Peyer's patch (tissue), 4 donors: ENCODE data around the gene SMAD4. TPM values are rescaled to one million over a fixed set of nuclear protein-coding genes. Genes with fewer than 3 reads are reported as not detected.

ENCODE experiments used
- DNase-seq, 3 donors: peaks; one replicate each; pipeline ENCODE4 v3.0.0-alpha.2; 2017 to 2019
- H3K27ac ChIP-seq, 4 donors: fragments of 200-600 bp; sonication (generic); one replicate each; pipeline ENCODE4 v1.5.1; 2016 to 2019
- H3K27me3 ChIP-seq, 2 donors: fragments of 200-600 bp; sonication (generic); one replicate each; pipeline ENCODE4 v1.5.1; 2019
- H3K36me3 ChIP-seq, 3 donors: fragments of 200-600 bp; sonication (generic); one replicate each; pipeline ENCODE4 v1.5.1; 2016 to 2019
- H3K4me1 ChIP-seq, 4 donors: fragments of 200-600 bp; sonication (generic); one replicate each; pipeline ENCODE4 v1.5.1; 2016 to 2019
- H3K4me3 ChIP-seq, 4 donors: fragments of 200-600 bp; sonication (generic); 1 replicate in 3 of 4; 2 replicates in 1 of 4; pipeline ENCODE4 v1.5.1; 2016 to 2019; ENCODE audit warnings: mild to moderate bottlenecking in 1 of 4
- H3K9me3 ChIP-seq, 4 donors: fragments of 200-600 bp; sonication (generic); one replicate each; pipeline ENCODE4 v1.5.1; 2016 to 2019; ENCODE audit warnings: mild to moderate bottlenecking in 1 of 4
- POLR2A ChIP-seq, 2 donors: fragments of 450-650 bp; IDR thresholded peaks; one replicate each; pipeline ENCODE4 v1.5.1; 2017; ENCODE audit warnings: antibody characterized with exemption in 2 of 2, mild to moderate bottlenecking in 2 of 2, moderate library complexity in 2 of 2
- total RNA-seq, 4 donors: library from RNA; depleted of rRNA; stranded (reverse); fragments of >200 nt; gene quantifications; one replicate each; pipeline ENCODE4 v1.1.0, GENCODE V29; 2016
- TF ChIP-seq, protein P1 (sequence below), 6 experiments: fragments of 450-650 bp in 4 of 6; fragments of 200-600 bp in 2 of 6; sonication (generic) in 1 of 6; IDR thresholded peaks; one replicate each; pipeline ENCODE4 v1.5.1; 2017 to 2019; ENCODE audit warnings: antibody characterized with exemption in 6 of 6, mild to moderate bottlenecking in 3 of 6, moderate library complexity in 1 of 6

Gene SMAD4
- total RNA-seq, 4 donors from 2014 or later, result 79.0 to 109 (median 94.0) TPM

DNA sequence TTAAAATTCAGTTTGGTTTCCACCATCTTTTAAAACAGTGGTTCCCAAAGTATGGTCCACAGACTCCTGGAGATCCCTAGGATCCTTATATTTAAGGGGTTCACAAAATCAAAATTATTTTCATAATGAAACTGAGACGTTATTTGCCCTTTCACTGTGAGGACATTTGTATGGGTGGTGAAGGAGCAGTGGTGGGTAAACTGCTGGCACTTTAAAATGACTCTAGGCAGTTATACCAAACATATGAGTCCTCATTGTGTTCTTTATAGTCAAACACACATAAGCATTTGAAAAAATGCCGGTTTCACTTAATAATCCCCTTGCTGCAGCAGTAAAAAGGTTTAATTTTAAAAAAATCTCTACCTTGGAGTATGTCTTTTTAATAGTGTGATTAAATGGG lies 7.2 kb downstream of the SMAD4 start:
- Histone ChIP-seq H3K4me1 (peaks cover 3 to 68% (median 10%) of the 10 kb centered on the region in 4 donors), H3K9me3 (no peaks in the 10 kb centered on the region), H3K4me3 (no peak overlapping the region), H3K27ac (no peak overlapping the region), H3K36me3 (peaks cover 0 to 3% (median 0%) of the 10 kb centered on the region in 3 donors), H3K27me3 (no peaks in the 10 kb centered on the region)
- no peak for DNase-seq
- no peak for TF ChIP-seq POLR2A (IDR thresholded peaks at IDR 0.05)
- TF ChIP-seq, protein P1, sequence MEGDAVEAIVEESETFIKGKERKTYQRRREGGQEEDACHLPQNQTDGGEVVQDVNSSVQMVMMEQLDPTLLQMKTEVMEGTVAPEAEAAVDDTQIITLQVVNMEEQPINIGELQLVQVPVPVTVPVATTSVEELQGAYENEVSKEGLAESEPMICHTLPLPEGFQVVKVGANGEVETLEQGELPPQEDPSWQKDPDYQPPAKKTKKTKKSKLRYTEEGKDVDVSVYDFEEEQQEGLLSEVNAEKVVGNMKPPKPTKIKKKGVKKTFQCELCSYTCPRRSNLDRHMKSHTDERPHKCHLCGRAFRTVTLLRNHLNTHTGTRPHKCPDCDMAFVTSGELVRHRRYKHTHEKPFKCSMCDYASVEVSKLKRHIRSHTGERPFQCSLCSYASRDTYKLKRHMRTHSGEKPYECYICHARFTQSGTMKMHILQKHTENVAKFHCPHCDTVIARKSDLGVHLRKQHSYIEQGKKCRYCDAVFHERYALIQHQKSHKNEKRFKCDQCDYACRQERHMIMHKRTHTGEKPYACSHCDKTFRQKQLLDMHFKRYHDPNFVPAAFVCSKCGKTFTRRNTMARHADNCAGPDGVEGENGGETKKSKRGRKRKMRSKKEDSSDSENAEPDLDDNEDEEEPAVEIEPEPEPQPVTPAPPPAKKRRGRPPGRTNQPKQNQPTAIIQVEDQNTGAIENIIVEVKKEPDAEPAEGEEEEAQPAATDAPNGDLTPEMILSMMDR (IDR thresholded peaks at IDR 0.05), result no peak

DNA sequence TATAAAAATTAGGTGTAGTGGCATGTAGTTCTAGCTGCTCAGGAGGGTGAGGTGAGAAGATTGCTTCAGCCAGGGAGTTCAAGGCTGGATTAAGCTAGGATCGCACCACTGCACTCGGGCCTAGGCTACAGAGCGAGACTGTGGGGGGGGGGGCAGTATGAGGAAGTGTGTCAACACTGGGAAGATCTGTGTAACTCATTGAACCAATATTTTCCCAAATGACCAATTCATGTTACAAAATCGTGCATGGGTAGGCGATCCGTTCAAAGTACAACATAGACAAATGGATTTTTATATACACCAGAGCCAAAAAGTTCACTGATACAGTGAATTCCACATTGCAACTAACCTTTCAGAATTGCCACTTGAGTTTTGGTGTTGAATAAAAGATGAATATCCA lies 8.1 kb downstream of the SMAD4 start:
- H3K4me1 ChIP-seq, result peaks cover 3 to 71% (median 9%) of the 10 kb centered on the region in 4 donors

DNA sequence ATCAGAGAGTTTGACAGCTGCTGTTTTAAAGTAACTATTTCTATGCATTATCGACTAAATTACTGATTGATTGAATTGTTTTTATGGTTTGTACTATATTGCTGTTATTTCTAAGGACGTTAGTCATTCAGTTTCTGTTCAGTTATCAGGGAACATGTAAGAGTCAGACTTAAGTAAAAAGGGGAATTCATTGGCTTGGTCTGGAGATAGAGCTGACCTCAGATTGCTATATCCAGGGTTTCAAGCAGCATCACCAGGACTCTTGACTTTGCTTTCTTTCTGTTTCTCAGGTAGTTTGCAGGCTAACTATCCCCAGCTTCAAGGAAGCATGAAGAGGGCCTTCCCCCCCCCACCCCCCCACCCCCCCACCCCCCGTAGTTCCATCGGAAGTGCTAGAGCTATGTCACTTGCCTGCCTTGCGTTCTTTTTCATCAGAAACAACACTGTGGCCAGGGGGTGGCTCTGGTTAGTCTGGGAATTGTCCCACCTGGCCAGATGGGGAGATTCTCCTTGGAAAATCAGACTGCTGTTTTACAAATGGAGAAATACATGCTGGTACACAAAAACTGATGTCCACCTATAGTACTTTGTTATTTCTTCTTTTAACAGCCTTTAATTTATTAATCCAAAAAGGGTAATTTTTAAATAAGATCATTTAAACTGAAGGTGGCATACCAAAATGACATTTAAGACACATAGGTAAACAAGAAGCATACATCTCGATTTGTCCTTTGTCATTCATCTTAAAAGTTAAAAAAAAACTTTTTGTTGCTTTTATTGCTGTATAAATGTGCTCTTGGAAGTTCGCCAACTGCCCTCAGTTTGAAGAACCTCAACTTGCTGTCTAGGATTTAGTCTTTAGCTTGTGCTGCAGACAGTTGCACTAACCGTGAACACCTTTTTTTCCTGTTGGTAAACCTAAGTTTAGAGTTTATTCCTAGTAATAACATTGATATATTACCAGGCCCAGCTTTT lies 9.4 kb downstream of the SMAD4 start:
- peaks cover 3 to 77% (median 9%) of the 10 kb centered on the region in 4 donors for H3K4me1 ChIP-seq

More for the DNA sequence above, 8.1 kb downstream of the SMAD4 start:
- peaks cover 0 to 3% (median 0%) of the 10 kb centered on the region in 3 donors for H3K36me3 ChIP-seq
- peak overlapping the region in 1 of 4 donors; percentile 14 for H3K4me3 ChIP-seq
- no peak for DNase-seq
- H3K9me3 ChIP-seq, result no peaks in the 10 kb centered on the region
- H3K27me3 ChIP-seq, result no peaks in the 10 kb centered on the region
- no peak overlapping the region for H3K27ac ChIP-seq
- TF ChIP-seq POLR2A (IDR thresholded peaks at IDR 0.05), result no peak
- TF ChIP-seq, protein P1 (IDR thresholded peaks at IDR 0.05), result no peak

DNA sequence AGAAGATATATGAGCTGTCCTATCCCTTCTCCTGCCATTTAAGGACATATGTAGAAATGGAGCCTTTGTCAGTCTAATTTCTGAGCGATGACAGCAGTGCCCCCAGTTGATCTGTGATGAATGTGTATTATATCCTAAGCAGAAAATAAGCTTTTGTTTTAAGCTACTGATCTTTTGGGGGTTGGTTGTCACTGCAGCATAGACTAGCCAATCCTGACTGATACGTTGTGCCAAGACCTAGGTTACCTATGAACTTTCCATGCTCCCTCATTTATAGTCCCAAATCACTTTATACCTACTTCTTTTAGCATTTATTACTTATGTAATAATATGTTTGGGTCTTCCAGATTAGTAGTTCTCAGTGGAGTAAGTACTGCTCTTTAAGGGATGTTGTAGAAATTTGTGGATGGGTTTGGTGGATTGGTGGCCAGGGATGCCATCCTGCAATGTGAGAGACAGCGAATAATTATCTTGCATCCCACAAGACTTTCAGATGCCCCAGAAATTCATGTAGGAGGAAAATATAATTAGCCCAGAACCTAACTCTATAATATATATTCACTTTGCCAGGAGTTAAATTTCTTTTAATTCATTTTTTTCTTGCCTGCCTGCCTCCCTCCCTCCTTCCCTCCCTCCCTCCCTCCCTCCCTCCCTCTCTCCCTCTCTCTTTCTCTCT lies 11.8 kb downstream of the SMAD4 start:
- Histone ChIP-seq H3K9me3 (no peaks in the 10 kb centered on the region), H3K36me3 (peaks cover 0 to 1% (median 0%) of the 10 kb centered on the region in 3 donors), H3K4me3 (no peak overlapping the region), H3K27me3 (no peaks in the 10 kb centered on the region), H3K4me1 (peaks cover 2 to 70% (median 7%) of the 10 kb centered on the region in 4 donors), H3K27ac (no peak overlapping the region)
- TF ChIP-seq, protein P1 (IDR thresholded peaks at IDR 0.05), result no peak
- TF ChIP-seq POLR2A (IDR thresholded peaks at IDR 0.05), result no peak
- DNase-seq, result no peak

More for the DNA sequence above, 9.4 kb downstream of the SMAD4 start:
- Histone ChIP-seq H3K9me3 (no peaks in the 10 kb centered on the region), H3K36me3 (peaks cover 0 to 2% (median 0%) of the 10 kb centered on the region in 3 donors), H3K27me3 (no peaks in the 10 kb centered on the region), H3K27ac (no peak overlapping the region), H3K4me3 (no peak overlapping the region)
- no peak for DNase-seq
- TF ChIP-seq POLR2A (IDR thresholded peaks at IDR 0.05), result no peak
- TF ChIP-seq, protein P1 (IDR thresholded peaks at IDR 0.05), result no peak

DNA sequence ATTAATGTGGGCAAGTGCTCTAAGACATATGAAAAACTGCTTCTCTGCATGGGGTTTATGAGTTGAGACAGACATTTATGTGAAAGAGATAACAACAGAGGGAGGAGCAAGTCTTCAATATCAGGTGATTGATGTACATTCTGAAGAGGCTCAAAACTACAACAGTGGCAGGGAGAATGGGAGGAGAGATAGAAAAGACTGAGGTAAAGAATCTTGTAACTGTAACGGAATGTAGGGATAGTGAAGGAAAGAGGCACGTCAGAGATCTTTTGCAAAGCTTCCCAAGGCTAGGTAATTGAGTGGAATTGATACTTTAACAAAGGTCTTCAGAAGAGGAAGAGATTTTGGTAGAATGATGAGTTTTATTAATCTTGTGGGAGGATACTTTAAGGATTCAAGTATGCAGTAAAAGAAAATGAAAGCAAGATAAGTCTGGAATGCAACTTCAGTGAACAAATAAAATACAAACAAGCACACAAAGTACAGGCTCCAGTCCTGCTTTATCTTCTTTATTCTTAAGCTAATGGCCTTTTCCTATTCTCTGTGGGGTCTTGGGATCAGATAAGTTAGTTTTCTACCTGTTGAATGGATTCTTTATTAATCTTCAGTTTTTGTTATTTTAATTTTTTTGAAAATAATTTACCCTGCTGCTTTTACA lies 15.0 kb downstream of the SMAD4 start:
- TF ChIP-seq POLR2A (IDR thresholded peaks at IDR 0.05), result no peak
- TF ChIP-seq, protein P1 (IDR thresholded peaks at IDR 0.05), result no peak
- no peak for DNase-seq
- H3K27ac ChIP-seq, result no peak overlapping the region
- no peaks in the 10 kb centered on the region for H3K27me3 ChIP-seq
- H3K4me3 ChIP-seq, result peak overlapping the region in 1 of 4 donors; percentile 6
- peaks cover 0 to 44% (median 3%) of the 10 kb centered on the region in 4 donors for H3K4me1 ChIP-seq
- H3K36me3 ChIP-seq, result peaks cover 0 to 27% (median 0%) of the 10 kb centered on the region in 3 donors
- no peaks in the 10 kb centered on the region for H3K9me3 ChIP-seq
